ENCODE measurements around the gene TRPC6. TPM values are rescaled to one million over a fixed set of nuclear protein-coding genes. Genes with fewer than 3 reads are reported as not detected.

The TRPC6 gene
- total RNA-seq, 2 experiments from 2014 or later: not detected

DNA sequence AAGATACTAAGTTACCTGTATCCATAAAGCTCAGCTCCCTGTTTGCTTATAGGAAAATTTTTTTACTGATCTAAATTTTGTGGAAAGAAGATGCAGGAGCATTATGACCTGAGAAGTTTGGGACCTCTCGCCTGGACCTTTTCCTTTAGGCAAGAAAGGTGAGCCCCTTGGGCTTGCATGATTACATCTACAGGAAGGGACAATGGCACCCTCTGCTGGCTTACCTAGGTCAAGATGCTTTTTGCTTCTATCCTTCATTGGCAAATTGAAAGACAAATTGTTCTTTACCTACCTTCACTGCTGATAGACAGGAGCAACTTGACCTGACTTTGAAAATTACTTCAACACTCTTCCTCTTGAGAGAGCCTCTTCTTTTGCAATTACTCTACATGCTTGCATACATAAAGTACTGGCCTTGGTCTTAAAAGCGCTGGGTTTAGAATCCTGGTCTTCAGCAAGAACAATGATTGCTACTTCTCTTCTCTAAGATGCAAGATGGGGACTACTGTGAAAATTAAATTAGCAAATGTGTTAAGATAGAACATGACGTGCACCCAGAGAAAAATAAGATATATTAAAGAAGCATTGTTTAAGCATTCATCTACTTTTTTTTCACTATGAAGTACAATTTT lies 147.2 kb downstream of the TRPC6 start:
- CTCF ChIA-PET: no interaction called here
- H3K4me3 Mint-ChIP-seq: no peak overlapping the region
- DNase-seq (no peak), ATAC-seq (no peak)
- H3K4me1 Mint-ChIP-seq: no peaks in the 10 kb centered on the region
- no peak overlapping the region for H3K27ac Mint-ChIP-seq
- H3K27me3 Mint-ChIP-seq: no peaks in the 10 kb centered on the region
- H3K9me3 Mint-ChIP-seq (ENCODE audit: low read depth): peaks cover 4% of the 10 kb centered on the region
- no peaks in the 10 kb centered on the region for H3K36me3 Mint-ChIP-seq

DNA sequence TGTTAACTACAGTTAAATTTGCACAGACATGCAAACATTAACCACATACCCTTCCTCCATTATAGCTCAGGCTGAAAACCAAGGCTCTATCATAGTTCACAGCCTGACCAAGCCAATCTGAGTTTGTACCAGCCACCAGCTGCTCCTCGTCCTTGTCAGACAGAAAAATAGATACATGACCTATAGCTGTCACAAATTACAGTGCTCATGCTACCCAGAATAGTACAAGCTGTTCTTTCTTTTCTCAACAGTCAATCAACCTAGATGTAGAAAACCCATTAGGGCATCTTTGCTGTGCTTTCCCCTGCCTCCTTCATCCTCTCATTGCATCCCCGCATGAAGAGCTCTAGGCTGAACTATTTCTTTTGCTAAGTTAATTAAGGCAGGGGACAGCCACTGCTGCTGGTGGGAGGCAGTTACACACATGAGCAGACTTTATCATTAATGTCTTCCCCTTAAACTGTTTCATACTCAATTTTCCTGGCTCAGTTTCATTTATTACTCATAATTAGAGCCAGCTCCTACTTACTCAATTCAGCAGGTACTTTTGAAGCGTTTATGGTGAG lies 148.3 kb downstream of the TRPC6 start:
- no peaks in the 10 kb centered on the region for H3K27me3 Mint-ChIP-seq
- peaks cover 4% of the 10 kb centered on the region for H3K9me3 Mint-ChIP-seq (ENCODE audit: low read depth)
- DNase-seq (no peak), ATAC-seq (no peak)
- CTCF ChIA-PET: no interaction called here
- no peaks in the 10 kb centered on the region for H3K36me3 Mint-ChIP-seq
- no peak overlapping the region for H3K27ac Mint-ChIP-seq
- no peak overlapping the region for H3K4me3 Mint-ChIP-seq
- no peaks in the 10 kb centered on the region for H3K4me1 Mint-ChIP-seq

DNA sequence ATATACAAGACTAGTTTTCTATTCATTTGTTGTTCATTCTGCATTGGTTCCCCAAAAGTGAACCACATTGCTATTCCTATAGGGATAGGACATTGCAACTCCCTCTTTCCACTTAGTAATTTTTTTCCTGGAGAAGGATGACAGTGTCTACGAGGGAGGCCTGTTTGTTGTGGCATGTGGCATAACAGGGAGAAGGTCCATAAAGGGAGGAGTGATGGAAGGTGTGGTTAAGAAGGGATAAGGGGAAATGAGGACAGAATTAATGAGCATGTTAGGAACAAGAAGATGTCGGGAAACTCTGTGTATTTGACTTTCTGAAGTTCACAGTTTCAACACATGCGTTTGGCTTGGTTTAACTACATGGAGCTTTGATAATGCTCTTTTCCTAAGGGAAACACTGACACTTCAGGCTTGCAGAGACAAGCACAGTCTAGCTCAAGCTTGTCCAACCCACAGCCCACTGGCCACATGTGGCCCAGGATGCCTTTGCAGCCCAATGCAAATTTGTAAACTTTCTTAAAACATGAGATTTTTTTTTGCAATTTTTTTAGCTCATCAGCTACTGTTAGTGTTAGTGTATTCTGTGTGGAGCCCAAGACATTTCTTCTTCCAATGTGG lies 149.7 kb downstream of the TRPC6 start:
- CTCF ChIA-PET: no interaction called here
- Mint-ChIP-seq H3K4me3 (no peak overlapping the region), H3K4me1 (no peaks in the 10 kb centered on the region), H3K27me3 (no peaks in the 10 kb centered on the region), H3K27ac (no peak overlapping the region), H3K36me3 (no peaks in the 10 kb centered on the region), H3K9me3 (ENCODE audit: low read depth) (peaks cover 6% of the 10 kb centered on the region)
- DNase-seq (no peak), ATAC-seq (no peak)

DNA sequence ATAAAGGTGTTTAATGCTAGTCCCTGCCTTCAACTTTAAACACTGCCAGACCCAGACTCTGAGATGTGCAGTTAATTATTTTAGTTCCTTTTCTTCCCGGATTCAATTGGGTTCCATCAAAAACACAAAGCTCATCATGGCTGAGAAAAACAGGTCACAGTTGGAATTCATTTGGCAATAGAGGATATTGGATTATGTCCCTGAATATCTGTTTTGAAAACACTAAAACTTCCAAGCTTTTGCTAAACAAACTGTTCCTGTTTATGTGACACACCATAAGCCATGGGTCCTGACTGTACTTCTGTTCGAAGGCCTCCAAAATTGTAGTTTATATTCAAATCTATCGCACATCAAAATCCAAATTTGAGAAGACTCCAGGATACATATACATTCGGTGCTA lies 150.7 kb downstream of the TRPC6 start:
- DNase-seq (no peak), ATAC-seq (no peak)
- Mint-ChIP-seq H3K9me3 (ENCODE audit: low read depth) (peaks cover 9% of the 10 kb centered on the region), H3K27me3 (no peaks in the 10 kb centered on the region), H3K4me3 (no peak overlapping the region), H3K27ac (no peak overlapping the region), H3K4me1 (no peaks in the 10 kb centered on the region), H3K36me3 (no peaks in the 10 kb centered on the region)
- CTCF ChIA-PET: no interaction called here

DNA sequence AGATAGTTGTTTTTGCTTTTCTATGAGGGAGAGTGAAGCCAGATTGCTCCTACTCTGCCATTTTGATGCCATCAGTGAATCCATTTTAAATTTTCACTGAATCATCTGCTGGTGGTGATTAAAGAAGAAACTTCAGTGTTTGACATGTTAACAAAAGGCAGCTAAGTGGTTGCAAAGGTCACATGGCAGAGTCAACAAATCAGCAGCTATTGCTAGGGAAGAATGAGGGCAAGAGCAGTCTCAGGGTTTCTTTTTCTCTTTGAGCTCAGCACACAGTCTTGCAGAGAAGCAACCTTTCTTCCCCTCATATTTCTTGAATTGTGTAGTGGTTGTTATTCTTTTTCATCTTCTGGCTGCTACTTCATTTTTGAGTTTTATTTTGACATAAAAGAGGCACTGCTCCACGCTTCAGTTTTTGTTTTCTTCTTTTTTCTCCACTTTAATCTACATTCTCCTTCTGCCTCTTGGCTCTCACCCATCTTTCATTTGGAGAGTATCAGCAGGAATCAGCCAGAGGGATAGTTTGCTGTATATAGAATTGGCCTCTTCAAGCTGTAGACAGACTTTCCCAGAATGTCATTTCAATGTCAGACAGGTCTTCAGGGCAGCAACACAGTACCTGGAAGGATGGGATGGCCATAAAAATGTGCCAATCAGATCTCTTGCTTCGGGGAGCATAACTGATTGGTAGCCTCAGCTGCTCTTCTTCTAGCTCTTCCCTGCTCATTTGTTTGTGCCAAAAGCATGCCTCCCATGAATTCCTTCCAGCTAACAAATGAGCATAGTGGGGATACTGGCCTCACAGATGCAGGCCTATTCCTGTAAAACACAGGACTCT lies 153.9 kb downstream of the TRPC6 start:
- ATAC-seq: no peak
- H3K9me3 Mint-ChIP-seq (ENCODE audit: low read depth): peaks cover 10% of the 10 kb centered on the region
- no peak for DNase-seq
- H3K36me3 Mint-ChIP-seq: no peaks in the 10 kb centered on the region
- no peak overlapping the region for H3K4me3 Mint-ChIP-seq
- H3K27me3 Mint-ChIP-seq: no peaks in the 10 kb centered on the region
- CTCF ChIA-PET: no interaction called here
- no peaks in the 10 kb centered on the region for H3K4me1 Mint-ChIP-seq
- no peak overlapping the region for H3K27ac Mint-ChIP-seq

DNA sequence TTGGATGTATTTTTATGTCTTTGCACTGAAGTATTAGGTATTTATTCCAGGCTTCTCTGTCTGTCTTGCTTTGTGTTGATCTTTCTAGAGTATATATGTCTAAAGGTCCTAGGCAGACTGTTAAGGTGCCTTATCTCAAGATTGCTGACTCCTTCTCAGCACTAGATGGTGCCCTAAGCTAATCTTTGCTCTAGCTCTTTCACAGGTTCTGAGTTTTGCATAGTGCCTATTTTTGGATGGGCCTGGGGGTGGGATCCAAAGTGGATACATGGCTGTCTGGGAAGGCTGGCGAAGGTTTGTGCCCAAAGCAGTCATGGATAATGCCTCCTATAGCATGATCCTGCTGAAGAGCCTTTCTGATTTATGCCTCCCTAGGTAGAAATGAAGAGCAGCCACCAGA lies 154.9 kb downstream of the TRPC6 start:
- no peaks in the 10 kb centered on the region for H3K27me3 Mint-ChIP-seq
- H3K36me3 Mint-ChIP-seq: no peaks in the 10 kb centered on the region
- no peak overlapping the region for H3K4me3 Mint-ChIP-seq

DNA sequence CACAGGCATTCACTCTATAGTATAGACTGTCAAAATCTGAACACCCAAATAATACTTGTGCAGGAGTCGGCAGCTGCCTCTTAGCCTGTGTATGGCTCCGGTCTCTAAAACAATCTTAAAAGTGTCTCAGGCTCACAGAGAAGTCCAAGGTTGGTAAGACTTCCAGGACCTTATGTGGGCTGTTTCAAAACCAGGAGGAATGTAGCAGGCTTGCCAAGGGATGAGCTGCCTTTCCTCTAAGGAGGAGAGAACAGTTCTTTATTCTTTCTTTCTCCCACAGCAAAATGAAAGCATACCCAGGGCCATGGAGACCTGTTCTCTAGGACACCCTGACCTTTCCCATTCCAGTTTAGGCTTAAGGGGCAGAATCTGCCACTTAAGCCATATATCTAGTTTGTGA lies 176.5 kb downstream of the TRPC6 start:
- H3K4me3 Mint-ChIP-seq: no peak overlapping the region
- no peaks in the 10 kb centered on the region for H3K4me1 Mint-ChIP-seq
- H3K27ac Mint-ChIP-seq: no peak overlapping the region
- no peaks in the 10 kb centered on the region for H3K27me3 Mint-ChIP-seq
- no peaks in the 10 kb centered on the region for H3K36me3 Mint-ChIP-seq
- peaks cover 2% of the 10 kb centered on the region for H3K9me3 Mint-ChIP-seq (ENCODE audit: low read depth)
- DNase-seq (no peak), ATAC-seq (no peak)
- CTCF ChIA-PET: no interaction called here

More for the DNA sequence above, 154.9 kb downstream of the TRPC6 start:
- DNase-seq (no peak), ATAC-seq (no peak)
- Mint-ChIP-seq H3K27ac (no peak overlapping the region), H3K4me1 (no peaks in the 10 kb centered on the region), H3K9me3 (ENCODE audit: low read depth) (peaks cover 10% of the 10 kb centered on the region)
- CTCF ChIA-PET: no interaction called here

Small RNA genes within 50 kb of the gene (microRNA-seq; reads per million reads assigned to microRNA genes)
- gene MIR3920: not detected
